ENCODE data around the gene RPS6KA5.

- TF ChIP-seq EZH2 (IDR thresholded peaks at IDR 0.05; ENCODE audit: borderline replicate concordance, low read length) = no peak
- no peak for TF ChIP-seq CTCF (IDR thresholded peaks at IDR 0.05; ENCODE audit: low read length)
Observed at GRCh38 chr14:91068642-91069041, 8.2 kb upstream of the RPS6KA5 start.
